ENCODE results near the gene NR6A1.

NR6A1 gene

DNA sequence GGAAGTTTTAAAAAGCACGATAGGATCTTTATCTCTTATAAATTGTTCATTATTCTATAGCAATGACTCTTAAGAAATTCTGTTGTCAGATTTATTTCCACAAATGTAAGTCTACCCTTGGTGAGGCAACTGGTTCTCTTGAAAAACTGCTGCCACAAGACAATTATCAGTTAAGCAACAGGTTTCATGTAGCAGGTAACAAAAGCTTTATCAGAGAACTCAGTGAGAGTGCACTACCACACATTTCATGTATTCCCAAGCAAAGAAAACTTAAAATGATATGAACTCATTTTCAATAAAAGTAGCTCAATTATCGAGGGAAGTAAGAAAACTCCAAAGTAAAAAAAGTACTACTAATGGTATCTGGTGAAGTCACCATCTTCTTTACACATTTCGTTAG, 9.4 kb downstream of the NR6A1 start:
- peaks cover 31% of the 10 kb centered on the region for H3K4me1 ChIP-seq (ENCODE audit: control insufficient read depth, insufficient read depth, low read length)
- H3K9me3 ChIP-seq (ENCODE audit: control insufficient read depth, insufficient read depth, low read depth, low read length): no peaks in the 10 kb centered on the region
- no peak overlapping the region for H3K4me3 ChIP-seq (ENCODE audit: low read depth, low read length)
- ChIA-PET POLR2A (no interaction called here), CTCF (interaction anchor here (0.5 to 3.7 kb wide), 8 partner anchors 10 to 250 kb away, joined by 3 to 17 read pairs (median 7); partner anchors contain the start of gene NR6A1)
- no peaks in the 10 kb centered on the region for H3K36me3 ChIP-seq (ENCODE audit: control insufficient read depth in 2 of 2, insufficient read depth in 1 of 2, low read length in 2 of 2)
- H3K27ac ChIP-seq (ENCODE audit: extremely low read depth, low read depth, low read length): no peak overlapping the region
- no peak for TF ChIP-seq ZNF146 (tag by site-specific recombination; IDR thresholded peaks at IDR 0.05)
- TF ChIP-seq ZNF549 (tag by site-specific recombination; IDR thresholded peaks at IDR 0.05): no peak
- no peak for TF ChIP-seq ZEB2 (tag by site-specific recombination; IDR thresholded peaks at IDR 0.05)
- TF ChIP-seq ZNF211 (tag by site-specific recombination; IDR thresholded peaks at IDR 0.05; ENCODE audit: low read depth): no peak
- TF ChIP-seq ZNF391 (tag by site-specific recombination; IDR thresholded peaks at IDR 0.05; ENCODE audit: borderline replicate concordance, low read depth): no peak
- no peak for TF ChIP-seq ZNF610 (tag by site-specific recombination; IDR thresholded peaks at IDR 0.05; ENCODE audit: borderline replicate concordance)
- TF ChIP-seq SCRT2 (tag by site-specific recombination; IDR thresholded peaks at IDR 0.05): peak; percentile 87
- TF ChIP-seq SCRT1 (tag by site-specific recombination; IDR thresholded peaks at IDR 0.05; ENCODE audit: borderline replicate concordance): peak; percentile 66
- TF ChIP-seq ZNF629 (tag by site-specific recombination; IDR thresholded peaks at IDR 0.05): no peak
- TF ChIP-seq, protein P1, sequence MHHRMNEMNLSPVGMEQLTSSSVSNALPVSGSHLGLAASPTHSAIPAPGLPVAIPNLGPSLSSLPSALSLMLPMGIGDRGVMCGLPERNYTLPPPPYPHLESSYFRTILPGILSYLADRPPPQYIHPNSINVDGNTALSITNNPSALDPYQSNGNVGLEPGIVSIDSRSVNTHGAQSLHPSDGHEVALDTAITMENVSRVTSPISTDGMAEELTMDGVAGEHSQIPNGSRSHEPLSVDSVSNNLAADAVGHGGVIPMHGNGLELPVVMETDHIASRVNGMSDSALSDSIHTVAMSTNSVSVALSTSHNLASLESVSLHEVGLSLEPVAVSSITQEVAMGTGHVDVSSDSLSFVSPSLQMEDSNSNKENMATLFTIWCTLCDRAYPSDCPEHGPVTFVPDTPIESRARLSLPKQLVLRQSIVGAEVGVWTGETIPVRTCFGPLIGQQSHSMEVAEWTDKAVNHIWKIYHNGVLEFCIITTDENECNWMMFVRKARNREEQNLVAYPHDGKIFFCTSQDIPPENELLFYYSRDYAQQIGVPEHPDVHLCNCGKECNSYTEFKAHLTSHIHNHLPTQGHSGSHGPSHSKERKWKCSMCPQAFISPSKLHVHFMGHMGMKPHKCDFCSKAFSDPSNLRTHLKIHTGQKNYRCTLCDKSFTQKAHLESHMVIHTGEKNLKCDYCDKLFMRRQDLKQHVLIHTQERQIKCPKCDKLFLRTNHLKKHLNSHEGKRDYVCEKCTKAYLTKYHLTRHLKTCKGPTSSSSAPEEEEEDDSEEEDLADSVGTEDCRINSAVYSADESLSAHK (tag by site-specific recombination; IDR thresholded peaks at IDR 0.05): no peak
- TF ChIP-seq, protein P2, sequence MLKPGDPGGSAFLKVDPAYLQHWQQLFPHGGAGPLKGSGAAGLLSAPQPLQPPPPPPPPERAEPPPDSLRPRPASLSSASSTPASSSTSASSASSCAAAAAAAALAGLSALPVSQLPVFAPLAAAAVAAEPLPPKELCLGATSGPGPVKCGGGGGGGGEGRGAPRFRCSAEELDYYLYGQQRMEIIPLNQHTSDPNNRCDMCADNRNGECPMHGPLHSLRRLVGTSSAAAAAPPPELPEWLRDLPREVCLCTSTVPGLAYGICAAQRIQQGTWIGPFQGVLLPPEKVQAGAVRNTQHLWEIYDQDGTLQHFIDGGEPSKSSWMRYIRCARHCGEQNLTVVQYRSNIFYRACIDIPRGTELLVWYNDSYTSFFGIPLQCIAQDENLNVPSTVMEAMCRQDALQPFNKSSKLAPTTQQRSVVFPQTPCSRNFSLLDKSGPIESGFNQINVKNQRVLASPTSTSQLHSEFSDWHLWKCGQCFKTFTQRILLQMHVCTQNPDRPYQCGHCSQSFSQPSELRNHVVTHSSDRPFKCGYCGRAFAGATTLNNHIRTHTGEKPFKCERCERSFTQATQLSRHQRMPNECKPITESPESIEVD (tag by site-specific recombination; IDR thresholded peaks at IDR 0.05): peak; percentile 86
- TF ChIP-seq, protein P3, sequence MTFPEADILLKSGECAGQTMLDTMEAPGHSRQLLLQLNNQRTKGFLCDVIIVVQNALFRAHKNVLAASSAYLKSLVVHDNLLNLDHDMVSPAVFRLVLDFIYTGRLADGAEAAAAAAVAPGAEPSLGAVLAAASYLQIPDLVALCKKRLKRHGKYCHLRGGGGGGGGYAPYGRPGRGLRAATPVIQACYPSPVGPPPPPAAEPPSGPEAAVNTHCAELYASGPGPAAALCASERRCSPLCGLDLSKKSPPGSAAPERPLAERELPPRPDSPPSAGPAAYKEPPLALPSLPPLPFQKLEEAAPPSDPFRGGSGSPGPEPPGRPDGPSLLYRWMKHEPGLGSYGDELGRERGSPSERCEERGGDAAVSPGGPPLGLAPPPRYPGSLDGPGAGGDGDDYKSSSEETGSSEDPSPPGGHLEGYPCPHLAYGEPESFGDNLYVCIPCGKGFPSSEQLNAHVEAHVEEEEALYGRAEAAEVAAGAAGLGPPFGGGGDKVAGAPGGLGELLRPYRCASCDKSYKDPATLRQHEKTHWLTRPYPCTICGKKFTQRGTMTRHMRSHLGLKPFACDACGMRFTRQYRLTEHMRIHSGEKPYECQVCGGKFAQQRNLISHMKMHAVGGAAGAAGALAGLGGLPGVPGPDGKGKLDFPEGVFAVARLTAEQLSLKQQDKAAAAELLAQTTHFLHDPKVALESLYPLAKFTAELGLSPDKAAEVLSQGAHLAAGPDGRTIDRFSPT (tag by site-specific recombination; IDR thresholded peaks at IDR 0.05): no peak
- TF ChIP-seq, protein P4, sequence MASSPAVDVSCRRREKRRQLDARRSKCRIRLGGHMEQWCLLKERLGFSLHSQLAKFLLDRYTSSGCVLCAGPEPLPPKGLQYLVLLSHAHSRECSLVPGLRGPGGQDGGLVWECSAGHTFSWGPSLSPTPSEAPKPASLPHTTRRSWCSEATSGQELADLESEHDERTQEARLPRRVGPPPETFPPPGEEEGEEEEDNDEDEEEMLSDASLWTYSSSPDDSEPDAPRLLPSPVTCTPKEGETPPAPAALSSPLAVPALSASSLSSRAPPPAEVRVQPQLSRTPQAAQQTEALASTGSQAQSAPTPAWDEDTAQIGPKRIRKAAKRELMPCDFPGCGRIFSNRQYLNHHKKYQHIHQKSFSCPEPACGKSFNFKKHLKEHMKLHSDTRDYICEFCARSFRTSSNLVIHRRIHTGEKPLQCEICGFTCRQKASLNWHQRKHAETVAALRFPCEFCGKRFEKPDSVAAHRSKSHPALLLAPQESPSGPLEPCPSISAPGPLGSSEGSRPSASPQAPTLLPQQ (tag by site-specific recombination; IDR thresholded peaks at IDR 0.05): no peak
- TF ChIP-seq ZBTB8A (tag by site-specific recombination; IDR thresholded peaks at IDR 0.05): no peak
- TF ChIP-seq, protein P5, sequence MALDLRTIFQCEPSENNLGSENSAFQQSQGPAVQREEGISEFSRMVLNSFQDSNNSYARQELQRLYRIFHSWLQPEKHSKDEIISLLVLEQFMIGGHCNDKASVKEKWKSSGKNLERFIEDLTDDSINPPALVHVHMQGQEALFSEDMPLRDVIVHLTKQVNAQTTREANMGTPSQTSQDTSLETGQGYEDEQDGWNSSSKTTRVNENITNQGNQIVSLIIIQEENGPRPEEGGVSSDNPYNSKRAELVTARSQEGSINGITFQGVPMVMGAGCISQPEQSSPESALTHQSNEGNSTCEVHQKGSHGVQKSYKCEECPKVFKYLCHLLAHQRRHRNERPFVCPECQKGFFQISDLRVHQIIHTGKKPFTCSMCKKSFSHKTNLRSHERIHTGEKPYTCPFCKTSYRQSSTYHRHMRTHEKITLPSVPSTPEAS (tag by site-specific recombination; IDR thresholded peaks at IDR 0.05): no peak
- TF ChIP-seq, protein P6, sequence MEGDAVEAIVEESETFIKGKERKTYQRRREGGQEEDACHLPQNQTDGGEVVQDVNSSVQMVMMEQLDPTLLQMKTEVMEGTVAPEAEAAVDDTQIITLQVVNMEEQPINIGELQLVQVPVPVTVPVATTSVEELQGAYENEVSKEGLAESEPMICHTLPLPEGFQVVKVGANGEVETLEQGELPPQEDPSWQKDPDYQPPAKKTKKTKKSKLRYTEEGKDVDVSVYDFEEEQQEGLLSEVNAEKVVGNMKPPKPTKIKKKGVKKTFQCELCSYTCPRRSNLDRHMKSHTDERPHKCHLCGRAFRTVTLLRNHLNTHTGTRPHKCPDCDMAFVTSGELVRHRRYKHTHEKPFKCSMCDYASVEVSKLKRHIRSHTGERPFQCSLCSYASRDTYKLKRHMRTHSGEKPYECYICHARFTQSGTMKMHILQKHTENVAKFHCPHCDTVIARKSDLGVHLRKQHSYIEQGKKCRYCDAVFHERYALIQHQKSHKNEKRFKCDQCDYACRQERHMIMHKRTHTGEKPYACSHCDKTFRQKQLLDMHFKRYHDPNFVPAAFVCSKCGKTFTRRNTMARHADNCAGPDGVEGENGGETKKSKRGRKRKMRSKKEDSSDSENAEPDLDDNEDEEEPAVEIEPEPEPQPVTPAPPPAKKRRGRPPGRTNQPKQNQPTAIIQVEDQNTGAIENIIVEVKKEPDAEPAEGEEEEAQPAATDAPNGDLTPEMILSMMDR (tag by site-specific recombination; IDR thresholded peaks at IDR 0.05): no peak
- TF ChIP-seq, protein P7, sequence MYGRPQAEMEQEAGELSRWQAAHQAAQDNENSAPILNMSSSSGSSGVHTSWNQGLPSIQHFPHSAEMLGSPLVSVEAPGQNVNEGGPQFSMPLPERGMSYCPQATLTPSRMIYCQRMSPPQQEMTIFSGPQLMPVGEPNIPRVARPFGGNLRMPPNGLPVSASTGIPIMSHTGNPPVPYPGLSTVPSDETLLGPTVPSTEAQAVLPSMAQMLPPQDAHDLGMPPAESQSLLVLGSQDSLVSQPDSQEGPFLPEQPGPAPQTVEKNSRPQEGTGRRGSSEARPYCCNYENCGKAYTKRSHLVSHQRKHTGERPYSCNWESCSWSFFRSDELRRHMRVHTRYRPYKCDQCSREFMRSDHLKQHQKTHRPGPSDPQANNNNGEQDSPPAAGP (tag by site-specific recombination; IDR thresholded peaks at IDR 0.05): no peak
- no peak for TF ChIP-seq BCL11B (tag by site-specific recombination; IDR thresholded peaks at IDR 0.05; ENCODE audit: low read depth)
- no peak for TF ChIP-seq GLIS2 (tag by site-specific recombination; IDR thresholded peaks at IDR 0.05)
- TF ChIP-seq ZNF184 (tag by site-specific recombination; IDR thresholded peaks at IDR 0.05): no peak
- TF ChIP-seq, protein P8, sequence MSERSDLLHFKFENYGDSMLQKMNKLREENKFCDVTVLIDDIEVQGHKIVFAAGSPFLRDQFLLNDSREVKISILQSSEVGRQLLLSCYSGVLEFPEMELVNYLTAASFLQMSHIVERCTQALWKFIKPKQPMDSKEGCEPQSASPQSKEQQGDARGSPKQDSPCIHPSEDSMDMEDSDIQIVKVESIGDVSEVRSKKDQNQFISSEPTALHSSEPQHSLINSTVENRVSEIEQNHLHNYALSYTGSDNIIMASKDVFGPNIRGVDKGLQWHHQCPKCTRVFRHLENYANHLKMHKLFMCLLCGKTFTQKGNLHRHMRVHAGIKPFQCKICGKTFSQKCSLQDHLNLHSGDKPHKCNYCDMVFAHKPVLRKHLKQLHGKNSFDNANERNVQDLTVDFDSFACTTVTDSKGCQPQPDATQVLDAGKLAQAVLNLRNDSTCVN (tag by site-specific recombination; optimal IDR thresholded peaks at IDR 0.05): no peak
- TF ChIP-seq, protein P9, sequence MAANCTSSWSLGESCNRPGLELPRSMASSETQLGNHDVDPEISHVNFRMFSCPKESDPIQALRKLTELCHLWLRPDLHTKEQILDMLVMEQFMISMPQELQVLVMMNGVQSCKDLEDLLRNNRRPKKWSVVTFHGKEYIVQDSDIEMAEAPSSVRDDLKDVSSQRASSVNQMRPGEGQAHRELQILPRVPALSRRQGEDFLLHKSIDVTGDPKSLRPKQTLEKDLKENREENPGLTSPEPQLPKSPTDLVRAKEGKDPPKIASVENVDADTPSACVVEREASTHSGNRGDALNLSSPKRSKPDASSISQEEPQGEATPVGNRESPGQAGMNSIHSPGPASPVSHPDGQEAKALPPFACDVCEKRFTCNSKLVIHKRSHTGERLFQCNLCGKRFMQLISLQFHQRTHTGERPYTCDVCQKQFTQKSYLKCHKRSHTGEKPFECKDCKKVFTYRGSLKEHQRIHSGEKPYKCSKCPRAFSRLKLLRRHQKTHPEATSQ (tag by site-specific recombination; IDR thresholded peaks at IDR 0.05): no peak
- no peak for TF ChIP-seq ZNF174 (tag by site-specific recombination; IDR thresholded peaks at IDR 0.05)

Data from HEK293 (cell line).